ENCODE results near the gene VAV2. TPM values are rescaled to one million over a fixed set of nuclear protein-coding genes. Genes with fewer than 3 reads are reported as not detected.
A peak's percentile ranks its signal among the peaks of the same experiment; 100 is the strongest.
"Not testable (repeated sequence)": the region's sequence is repeated elsewhere in the genome, so short reads cannot be mapped to it uniquely, and the experiment has no call there.

Gene VAV2
- polyA plus RNA-seq, 4 donors = 26.7 to 45.7 (median 36.2) TPM

GRCh38 chr9:133759146-133759900 lies 232.8 kb downstream of the VAV2 start:
- Histone ChIP-seq H3K27me3 (ENCODE audit: control insufficient read depth in 3 of 3, insufficient read depth in 3 of 3, low read length in 3 of 3) (no peaks in the 10 kb centered on the region), H3K36me3 (ENCODE audit: control insufficient read depth in 3 of 3, insufficient read depth in 2 of 3, low read depth in 1 of 3, low read length in 3 of 3) (peaks cover 0 to 45% (median 6%) of the 10 kb centered on the region in 3 donors), H3K27ac (ENCODE audit: low read depth in 1 of 3, low read length in 2 of 3) (no peak overlapping the region), H3K4me3 (ENCODE audit: low read depth in 1 of 3, low read length in 3 of 3) (no peak overlapping the region), H3K4me1 (ENCODE audit: control insufficient read depth in 3 of 3, insufficient read depth in 2 of 3, low read depth in 1 of 3, low read length in 2 of 3) (peaks cover 0 to 2% (median 0%) of the 10 kb centered on the region in 3 donors), H3K9me3 (ENCODE audit: control insufficient read depth in 2 of 2, insufficient read depth in 1 of 2, low read depth in 1 of 2, low read length in 1 of 2) (no peaks in the 10 kb centered on the region)
- WGBS, 3 donors = 63 to 80% (median 78%) methylated on average over 21 to 32 of the region's 32 CpGs
- FAIRE-seq (no peak), DNase-seq (no peak)

- no peak overlapping the region for H3K27ac ChIP-seq (ENCODE audit: low read depth in 1 of 3, low read length in 2 of 3)
- H3K36me3 ChIP-seq (ENCODE audit: control insufficient read depth in 3 of 3, insufficient read depth in 2 of 3, low read depth in 1 of 3, low read length in 3 of 3) = peaks cover 0 to 36% (median 2%) of the 10 kb centered on the region in 3 donors
- no peaks in the 10 kb centered on the region for H3K27me3 ChIP-seq (ENCODE audit: control insufficient read depth in 3 of 3, insufficient read depth in 3 of 3, low read length in 3 of 3)
- H3K4me3 ChIP-seq (ENCODE audit: low read depth in 1 of 3, low read length in 3 of 3) = no peak overlapping the region
- H3K9me3 ChIP-seq (ENCODE audit: control insufficient read depth in 2 of 2, insufficient read depth in 1 of 2, low read depth in 1 of 2, low read length in 1 of 2) = no peaks in the 10 kb centered on the region
- DNase-seq = no peak
- no peak for FAIRE-seq
- H3K4me1 ChIP-seq (ENCODE audit: control insufficient read depth in 3 of 3, insufficient read depth in 2 of 3, low read depth in 1 of 3, low read length in 2 of 3) = peaks cover 0 to 2% (median 0%) of the 10 kb centered on the region in 3 donors
- 81 to 87% (median 85%) methylated on average over 7 of the region's 7 CpGs for whole genome bisulfite sequencing, 3 donors
Observed at GRCh38 chr9:133758228-133758627, 233.9 kb downstream of the VAV2 start.

- Histone ChIP-seq H3K4me3 (ENCODE audit: low read depth in 1 of 3, low read length in 3 of 3) (no peak overlapping the region), H3K9me3 (ENCODE audit: control insufficient read depth in 2 of 2, insufficient read depth in 1 of 2, low read depth in 1 of 2, low read length in 1 of 2) (peaks cover 0 to 11% of the 10 kb centered on the region in 2 donors), H3K27me3 (ENCODE audit: control insufficient read depth in 3 of 3, insufficient read depth in 3 of 3, low read length in 3 of 3) (peaks cover 0 to 4% (median 0%) of the 10 kb centered on the region in 3 donors), H3K27ac (ENCODE audit: low read depth in 1 of 3, low read length in 2 of 3) (no peak overlapping the region), H3K36me3 (ENCODE audit: control insufficient read depth in 3 of 3, insufficient read depth in 2 of 3, low read depth in 1 of 3, low read length in 3 of 3) (peaks cover 0 to 9% (median 0%) of the 10 kb centered on the region in 3 donors), H3K4me1 (ENCODE audit: control insufficient read depth in 3 of 3, insufficient read depth in 2 of 3, low read depth in 1 of 3, low read length in 2 of 3) (peaks cover 0 to 2% (median 0%) of the 10 kb centered on the region in 3 donors)
- no peak for DNase-seq
- 52 to 62% (median 62%) methylated on average over 9 of the region's 9 CpGs for WGBS, 3 donors
- FAIRE-seq = no peak
Observed at GRCh38 chr9:133754688-133755227, 237.4 kb downstream of the VAV2 start.

GRCh38 chr9:133754187-133754586 lies 237.9 kb downstream of the VAV2 start:
- Histone ChIP-seq H3K4me1 (ENCODE audit: control insufficient read depth in 3 of 3, insufficient read depth in 2 of 3, low read depth in 1 of 3, low read length in 2 of 3) (peaks cover 0 to 2% (median 0%) of the 10 kb centered on the region in 3 donors), H3K36me3 (ENCODE audit: control insufficient read depth in 3 of 3, insufficient read depth in 2 of 3, low read depth in 1 of 3, low read length in 3 of 3) (peaks cover 0 to 6% (median 0%) of the 10 kb centered on the region in 3 donors), H3K27ac (ENCODE audit: low read depth in 1 of 3, low read length in 2 of 3) (no peak overlapping the region), H3K27me3 (ENCODE audit: control insufficient read depth in 3 of 3, insufficient read depth in 3 of 3, low read length in 3 of 3) (peaks cover 0 to 4% (median 0%) of the 10 kb centered on the region in 3 donors), H3K4me3 (ENCODE audit: low read depth in 1 of 3, low read length in 3 of 3) (no peak overlapping the region), H3K9me3 (ENCODE audit: control insufficient read depth in 2 of 2, insufficient read depth in 1 of 2, low read depth in 1 of 2, low read length in 1 of 2) (peaks cover 0 to 11% of the 10 kb centered on the region in 2 donors)
- WGBS, 3 donors = 70 to 88% (median 78%) methylated on average over 6 of the region's 6 CpGs
- DNase-seq (no peak), FAIRE-seq (no peak)

- no peak for FAIRE-seq
- peaks cover 0 to 2% (median 0%) of the 10 kb centered on the region in 3 donors for H3K4me1 ChIP-seq (ENCODE audit: control insufficient read depth in 3 of 3, insufficient read depth in 2 of 3, low read depth in 1 of 3, low read length in 2 of 3)
- 48 to 67% (median 55%) methylated on average over 9 of the region's 9 CpGs for WGBS, 3 donors
- peaks cover 0 to 2% (median 0%) of the 10 kb centered on the region in 3 donors for H3K36me3 ChIP-seq (ENCODE audit: control insufficient read depth in 3 of 3, insufficient read depth in 2 of 3, low read depth in 1 of 3, low read length in 3 of 3)
- no peak overlapping the region for H3K27ac ChIP-seq (ENCODE audit: low read depth in 1 of 3, low read length in 2 of 3)
- H3K9me3 ChIP-seq (ENCODE audit: control insufficient read depth in 2 of 2, insufficient read depth in 1 of 2, low read depth in 1 of 2, low read length in 1 of 2) = peaks cover 0 to 11% of the 10 kb centered on the region in 2 donors
- peaks cover 0 to 4% (median 0%) of the 10 kb centered on the region in 3 donors for H3K27me3 ChIP-seq (ENCODE audit: control insufficient read depth in 3 of 3, insufficient read depth in 3 of 3, low read length in 3 of 3)
- peak in 1 of 2 donors; percentile 45 for DNase-seq
- no peak overlapping the region for H3K4me3 ChIP-seq (ENCODE audit: low read depth in 1 of 3, low read length in 3 of 3)
Observed at GRCh38 chr9:133752739-133753446, 239.2 kb downstream of the VAV2 start.

GRCh38 chr9:133750982-133751649 lies 241.0 kb downstream of the VAV2 start:
- Histone ChIP-seq H3K36me3 (ENCODE audit: control insufficient read depth in 3 of 3, insufficient read depth in 2 of 3, low read depth in 1 of 3, low read length in 3 of 3) (peaks cover 0 to 2% (median 0%) of the 10 kb centered on the region in 3 donors), H3K27me3 (ENCODE audit: control insufficient read depth in 3 of 3, insufficient read depth in 3 of 3, low read length in 3 of 3) (peaks cover 0 to 4% (median 3%) of the 10 kb centered on the region in 3 donors), H3K4me1 (ENCODE audit: control insufficient read depth in 3 of 3, insufficient read depth in 2 of 3, low read depth in 1 of 3, low read length in 2 of 3) (peaks cover 0 to 2% (median 0%) of the 10 kb centered on the region in 3 donors), H3K4me3 (ENCODE audit: low read depth in 1 of 3, low read length in 3 of 3) (no peak overlapping the region), H3K27ac (ENCODE audit: low read depth in 1 of 3, low read length in 2 of 3) (no peak overlapping the region), H3K9me3 (ENCODE audit: control insufficient read depth in 2 of 2, insufficient read depth in 1 of 2, low read depth in 1 of 2, low read length in 1 of 2) (peaks cover 0 to 11% of the 10 kb centered on the region in 2 donors)
- DNase-seq (no peak), FAIRE-seq (no peak)
- 76 to 86% (median 85%) methylated on average over 9 of the region's 9 CpGs for WGBS, 3 donors

GRCh38 chr9:133747309-133747708 lies 244.8 kb downstream of the VAV2 start:
- no peaks in the 10 kb centered on the region for H3K36me3 ChIP-seq (ENCODE audit: control insufficient read depth in 3 of 3, insufficient read depth in 2 of 3, low read depth in 1 of 3, low read length in 3 of 3)
- DNase-seq (no peak), FAIRE-seq (no peak)
- peaks cover 0 to 6% of the 10 kb centered on the region in 2 donors for H3K9me3 ChIP-seq (ENCODE audit: control insufficient read depth in 2 of 2, insufficient read depth in 1 of 2, low read depth in 1 of 2, low read length in 1 of 2)
- no peak overlapping the region for H3K4me3 ChIP-seq (ENCODE audit: low read depth in 1 of 3, low read length in 3 of 3)
- no peaks in the 10 kb centered on the region for H3K4me1 ChIP-seq (ENCODE audit: control insufficient read depth in 3 of 3, insufficient read depth in 2 of 3, low read depth in 1 of 3, low read length in 2 of 3)
- peaks cover 0 to 3% (median 2%) of the 10 kb centered on the region in 3 donors for H3K27me3 ChIP-seq (ENCODE audit: control insufficient read depth in 3 of 3, insufficient read depth in 3 of 3, low read length in 3 of 3)
- no peak overlapping the region for H3K27ac ChIP-seq (ENCODE audit: low read depth in 1 of 3, low read length in 2 of 3)

- not testable (repeated sequence) for FAIRE-seq; H3K27ac ChIP-seq (ENCODE audit: low read depth in 1 of 3, low read length in 2 of 3); H3K4me3 ChIP-seq (ENCODE audit: low read depth in 1 of 3, low read length in 3 of 3); H3K27me3 ChIP-seq (ENCODE audit: control insufficient read depth in 3 of 3, insufficient read depth in 3 of 3, low read length in 3 of 3); H3K9me3 ChIP-seq (ENCODE audit: control insufficient read depth in 2 of 2, insufficient read depth in 1 of 2, low read depth in 1 of 2, low read length in 1 of 2); DNase-seq; H3K36me3 ChIP-seq (ENCODE audit: control insufficient read depth in 3 of 3, insufficient read depth in 2 of 3, low read depth in 1 of 3, low read length in 3 of 3)
- 94 to 95% (median 95%) methylated on average over 7 to 28 of the region's 31 CpGs for WGBS, 3 donors
- peaks cover 0 to 19% (median 0%) of the 10 kb centered on the region in 3 donors for H3K4me1 ChIP-seq (ENCODE audit: control insufficient read depth in 3 of 3, insufficient read depth in 2 of 3, low read depth in 1 of 3, low read length in 2 of 3)
Observed at GRCh38 chr9:133744528-133744927, 247.6 kb downstream of the VAV2 start.

Measured in small intestine (tissue), 7 donors.